Erythroblast (primary cell): ENCODE data around the gene PIK3CA.

Experiments
- GATA1 ChIP-seq: IDR thresholded peaks from 2 replicates; pipeline ENCODE4 v1.6.1; 2011; ENCODE audit warnings: low read depth, mild to moderate bottlenecking, control low read depth, low read length, moderate library complexity
- POLR2A ChIP-seq: IDR thresholded peaks from 2 replicates; pipeline ENCODE4 v1.6.1; 2011; ENCODE audit warnings: mild to moderate bottlenecking, low read length

DNA sequence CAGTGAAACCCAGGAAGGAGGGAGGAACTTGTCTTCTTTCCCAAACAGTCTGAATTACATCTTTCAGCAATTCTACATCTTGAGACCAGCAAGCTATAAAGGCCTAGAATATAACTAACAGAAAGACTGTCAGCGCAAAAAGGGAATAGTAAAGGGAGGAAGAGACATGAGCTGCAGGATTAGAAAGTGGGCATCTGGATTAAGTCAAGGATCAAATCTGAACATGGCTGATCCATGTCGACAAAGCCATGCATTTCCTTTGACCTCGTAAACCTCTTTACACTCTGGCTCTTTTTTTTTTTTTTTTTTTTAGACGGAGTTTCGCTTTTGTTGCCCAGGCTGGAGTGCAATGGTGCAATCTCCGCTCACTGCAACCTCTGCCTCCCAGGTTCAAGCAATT, 138.2 kb downstream of the PIK3CA start:
- TF ChIP-seq POLR2A (no peak), GATA1 (no peak)
